ENCODE results near the gene TRIM27.
"Not testable (repeated sequence)": the region's sequence is repeated elsewhere in the genome, so short reads cannot be mapped to it uniquely, and the experiment has no call there.

TRIM27 gene, protein sequence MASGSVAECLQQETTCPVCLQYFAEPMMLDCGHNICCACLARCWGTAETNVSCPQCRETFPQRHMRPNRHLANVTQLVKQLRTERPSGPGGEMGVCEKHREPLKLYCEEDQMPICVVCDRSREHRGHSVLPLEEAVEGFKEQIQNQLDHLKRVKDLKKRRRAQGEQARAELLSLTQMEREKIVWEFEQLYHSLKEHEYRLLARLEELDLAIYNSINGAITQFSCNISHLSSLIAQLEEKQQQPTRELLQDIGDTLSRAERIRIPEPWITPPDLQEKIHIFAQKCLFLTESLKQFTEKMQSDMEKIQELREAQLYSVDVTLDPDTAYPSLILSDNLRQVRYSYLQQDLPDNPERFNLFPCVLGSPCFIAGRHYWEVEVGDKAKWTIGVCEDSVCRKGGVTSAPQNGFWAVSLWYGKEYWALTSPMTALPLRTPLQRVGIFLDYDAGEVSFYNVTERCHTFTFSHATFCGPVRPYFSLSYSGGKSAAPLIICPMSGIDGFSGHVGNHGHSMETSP

DNA sequence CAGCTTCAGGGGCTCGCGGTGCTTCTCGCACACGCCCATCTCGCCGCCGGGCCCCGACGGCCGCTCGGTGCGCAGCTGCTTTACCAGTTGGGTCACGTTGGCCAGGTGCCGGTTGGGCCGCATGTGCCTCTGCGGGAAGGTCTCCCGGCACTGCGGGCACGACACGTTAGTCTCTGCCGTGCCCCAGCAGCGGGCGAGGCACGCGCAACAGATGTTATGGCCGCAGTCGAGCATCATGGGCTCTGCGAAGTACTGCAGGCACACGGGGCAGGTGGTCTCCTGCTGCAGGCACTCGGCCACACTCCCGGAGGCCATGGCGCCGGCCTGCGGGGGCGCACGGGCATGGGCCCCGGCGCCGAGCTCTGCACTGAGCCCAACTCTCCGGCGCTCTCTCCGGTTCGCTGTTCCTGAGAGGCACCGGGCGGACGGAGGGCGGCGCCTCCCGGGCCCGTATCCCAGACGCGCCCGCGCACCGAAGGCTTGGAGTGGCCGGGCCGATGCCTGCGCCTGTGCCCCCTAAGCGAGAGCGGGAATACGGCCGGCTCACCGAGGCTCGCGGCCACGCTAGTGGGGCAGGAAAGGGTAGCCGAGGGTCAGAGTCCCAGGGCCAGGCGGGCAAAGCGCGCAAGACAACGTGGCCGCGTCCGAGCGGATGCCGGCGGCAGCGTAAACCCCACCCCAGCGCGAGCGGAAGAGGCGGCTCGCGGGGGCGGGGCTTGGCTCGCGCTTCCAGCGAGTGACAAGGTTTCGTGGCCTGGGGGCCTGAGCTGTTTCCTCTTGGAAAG, at the start of gene TRIM27:
Gene TRIM27, minus strand, starts transcription at position 668 of the 785 bp plus-strand sequence. Its CDS starts 353 bp downstream, at position 315.
- DNase-seq (ENCODE audit: low read depth in 2 of 2) = peak; percentile 60 to 63

DNA sequence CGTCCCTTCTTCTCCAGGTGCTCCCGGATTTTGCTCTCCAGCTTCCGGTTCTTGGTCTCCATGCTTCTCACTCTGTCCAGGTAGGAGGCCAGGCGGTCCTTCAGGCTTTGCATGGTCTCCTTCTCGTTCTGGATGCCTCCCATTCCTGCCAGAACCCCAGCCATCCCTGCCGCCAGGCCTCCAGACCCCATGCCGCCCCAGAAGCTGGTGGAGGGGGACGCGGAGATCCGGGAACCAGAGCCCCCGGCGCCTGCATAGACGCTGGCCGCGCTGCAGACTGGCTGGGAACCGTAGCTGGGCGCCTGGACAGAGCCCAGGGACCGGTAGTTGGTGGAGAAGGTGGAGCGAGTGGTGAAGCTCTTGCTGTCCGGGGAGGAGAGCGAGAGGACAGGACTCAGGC, 46.3 kb upstream of the TRIM27 start:
- not testable (repeated sequence) for DNase-seq (ENCODE audit: low read depth in 2 of 2)

GRCh38 chr6:28969129-28969528, 45.3 kb upstream of the TRIM27 start:
- no peak for DNase-seq (ENCODE audit: low read depth in 2 of 2)

DNA sequence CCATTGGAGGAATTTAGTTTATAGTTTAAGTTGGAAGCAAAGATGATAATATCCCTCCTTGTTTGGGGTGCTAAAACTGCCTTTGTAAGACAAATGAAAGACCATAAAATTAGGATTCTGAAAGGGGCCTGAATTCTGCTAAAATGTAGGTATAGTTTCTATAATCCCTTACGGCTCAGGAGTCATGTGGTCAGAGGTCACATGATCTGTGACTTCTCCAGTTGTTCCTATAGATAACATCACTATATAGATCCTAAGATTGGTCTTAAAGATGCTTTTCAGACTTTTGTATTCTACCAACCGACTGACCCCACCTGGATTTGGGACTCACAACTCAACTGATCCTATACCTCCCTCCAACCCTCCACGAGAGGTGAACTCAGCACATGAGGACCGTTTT, 44.7 kb upstream of the TRIM27 start:
- DNase-seq (ENCODE audit: low read depth in 2 of 2) = no peak

- DNase-seq (ENCODE audit: low read depth in 2 of 2) = no peak
Measured at GRCh38 chr6:28965706-28966105, 41.9 kb upstream of the TRIM27 start.

DNA sequence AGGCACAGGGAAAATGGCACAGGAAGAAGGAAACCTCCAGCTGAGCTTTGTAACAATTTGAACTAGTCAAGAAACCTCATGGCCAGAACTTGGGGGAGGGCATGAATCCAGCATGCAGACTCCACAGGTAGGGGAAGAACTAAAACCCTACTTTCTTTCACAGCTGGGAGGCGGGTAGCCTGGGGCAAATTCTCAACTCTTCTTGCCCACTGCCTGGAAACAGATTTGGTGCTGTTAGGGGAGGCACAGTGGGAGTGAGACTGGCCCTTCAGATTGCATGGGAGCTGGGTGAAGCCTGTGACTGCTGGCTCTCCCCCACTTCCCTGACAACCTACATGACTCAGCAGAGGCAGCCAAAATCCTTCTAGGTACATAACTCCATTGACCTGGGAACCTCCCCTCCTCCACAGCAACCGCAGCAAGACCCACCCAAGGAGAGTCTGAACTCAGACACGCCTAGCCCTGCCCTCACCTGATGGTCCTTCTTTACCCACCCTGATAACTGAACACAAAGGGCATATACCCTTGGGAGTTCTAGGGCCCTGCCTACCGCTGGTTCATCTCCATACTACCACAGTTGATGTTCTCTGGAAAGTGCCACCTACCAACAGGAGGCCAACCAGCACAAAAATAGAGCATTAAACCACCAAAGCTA, 37.2 kb upstream of the TRIM27 start:
- DNase-seq (ENCODE audit: low read depth in 2 of 2) = no peak

DNA sequence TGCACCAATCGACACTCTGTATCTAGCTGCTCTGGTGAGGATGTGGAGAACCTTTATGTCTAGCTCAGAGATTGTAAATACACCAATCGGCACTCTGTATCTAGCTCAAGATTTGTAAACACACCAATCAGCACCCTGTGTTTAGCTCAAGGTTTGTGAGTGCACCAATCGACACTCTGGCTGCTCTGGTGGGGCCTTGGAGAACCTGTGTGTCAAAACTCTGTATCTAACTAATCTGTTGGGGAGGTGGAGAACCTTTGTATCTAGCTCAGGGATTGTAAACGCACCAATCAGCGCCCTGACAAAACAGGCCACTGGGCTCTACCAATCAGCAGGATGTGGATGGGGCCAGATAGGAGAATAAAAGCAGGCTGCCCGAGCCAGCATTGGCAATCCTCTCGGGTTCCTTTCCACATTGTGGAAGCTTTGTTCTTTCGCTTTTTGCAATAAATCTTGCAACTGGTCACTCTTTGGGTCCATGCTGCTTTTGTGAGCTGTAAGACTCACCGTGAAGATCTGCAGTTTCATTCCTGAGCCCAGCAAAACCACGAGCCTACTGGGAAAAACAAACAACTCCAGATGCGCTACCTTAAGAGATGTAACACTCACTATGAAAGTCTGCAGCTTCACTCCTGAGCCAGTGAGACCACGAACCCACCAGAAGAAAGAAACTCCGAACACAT, 34.9 kb upstream of the TRIM27 start:
- DNase-seq (ENCODE audit: low read depth in 2 of 2) = not testable (repeated sequence)

DNA sequence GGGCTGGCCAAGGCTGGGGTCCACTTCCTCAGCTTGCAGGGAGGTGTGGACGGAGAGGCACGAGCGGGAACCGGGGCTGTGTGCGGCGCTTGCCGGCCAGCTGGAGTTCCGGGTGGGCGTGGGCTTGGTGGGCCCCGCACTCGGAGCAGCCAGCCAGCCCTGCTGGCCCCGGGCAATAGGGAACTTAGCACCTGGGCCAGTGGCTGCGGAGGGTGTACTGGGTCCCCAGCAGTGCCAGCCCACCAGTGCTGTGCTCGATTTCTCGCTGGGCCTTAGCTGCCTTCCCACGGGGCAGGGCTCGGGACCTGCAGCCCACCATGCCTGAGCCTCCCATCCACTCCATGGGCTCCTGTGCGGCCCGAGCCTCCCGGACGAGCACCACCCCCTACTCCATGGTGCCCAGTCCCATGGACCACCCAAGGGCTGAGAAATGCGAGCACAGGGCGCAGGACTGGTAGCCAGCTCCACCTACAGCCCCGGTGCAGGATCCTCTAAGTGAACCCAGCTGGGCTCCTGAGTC, 34.1 kb upstream of the TRIM27 start:
- DNase-seq (ENCODE audit: low read depth in 2 of 2) = not testable (repeated sequence)

GRCh38 chr6:28956331-28956730, 32.5 kb upstream of the TRIM27 start:
- no peak for DNase-seq (ENCODE audit: low read depth in 2 of 2)

DNA sequence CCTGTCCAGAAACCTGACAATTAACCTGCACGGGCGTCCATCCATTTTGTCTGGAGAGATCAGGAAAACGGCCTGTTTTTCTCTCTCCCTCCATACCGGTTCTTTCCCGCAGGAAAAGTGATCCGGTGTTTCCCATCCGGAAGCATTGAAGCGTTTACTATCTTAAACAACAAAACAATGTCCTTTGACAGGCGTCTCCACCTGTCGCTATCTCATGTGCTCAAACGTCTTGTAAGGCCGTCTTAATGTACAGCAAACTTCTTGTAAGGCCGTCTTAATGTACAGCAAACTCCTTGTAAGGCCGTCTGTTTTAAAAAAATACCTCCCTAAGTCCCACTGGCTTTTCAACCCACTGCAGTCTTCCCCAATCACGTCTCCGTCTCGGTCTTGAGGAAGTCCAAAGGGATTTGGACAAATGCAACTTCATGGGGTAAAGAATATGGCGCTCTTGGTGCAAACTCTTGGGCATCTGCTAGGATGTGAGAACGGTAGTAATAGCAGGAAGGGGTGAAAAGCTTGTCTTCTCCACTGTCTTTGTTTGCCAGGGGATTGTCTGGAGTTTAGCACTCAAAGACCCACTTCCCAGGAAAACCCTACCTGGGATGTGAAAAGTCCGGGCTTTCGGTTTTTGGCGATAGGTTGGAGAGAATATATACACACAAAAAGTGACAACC, 29.9 kb upstream of the TRIM27 start:
- no peak for DNase-seq (ENCODE audit: low read depth in 2 of 2)

DNA sequence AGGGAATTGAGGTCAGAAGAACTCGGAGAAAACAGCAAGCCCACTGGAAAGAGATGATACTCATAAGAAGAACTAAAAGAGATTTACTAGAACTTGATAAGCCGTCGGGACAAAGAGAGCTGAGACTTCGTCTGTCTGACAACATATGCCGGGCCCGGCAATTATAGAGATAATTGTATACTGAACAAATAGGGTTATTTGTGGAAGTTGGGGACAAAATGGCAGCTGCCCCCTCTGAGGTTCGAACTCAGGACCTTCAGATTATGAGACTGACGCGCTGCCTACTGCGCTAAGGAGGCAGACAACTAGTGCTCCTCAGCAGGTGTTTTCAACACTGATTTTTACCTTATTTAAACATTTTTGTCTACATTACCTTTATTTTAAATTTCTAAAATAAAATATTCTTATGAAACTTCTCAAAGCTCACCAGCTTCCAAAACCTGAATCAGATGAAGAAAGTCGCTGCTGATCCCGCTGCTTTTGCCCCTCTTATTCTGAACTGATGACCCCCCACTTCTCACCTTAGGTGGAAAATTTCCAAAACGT, 29.3 kb upstream of the TRIM27 start:
- DNase-seq (ENCODE audit: low read depth in 2 of 2) = no peak

GRCh38 chr6:28949656-28950195, 25.9 kb upstream of the TRIM27 start:
- not testable (repeated sequence) for DNase-seq (ENCODE audit: low read depth in 2 of 2)

GRCh38 chr6:28948782-28949486, 25.1 kb upstream of the TRIM27 start:
- DNase-seq (ENCODE audit: low read depth in 2 of 2) = no peak

- no peak for DNase-seq (ENCODE audit: low read depth in 2 of 2)
Measured at GRCh38 chr6:28947831-28948270, 24.1 kb upstream of the TRIM27 start.

DNA sequence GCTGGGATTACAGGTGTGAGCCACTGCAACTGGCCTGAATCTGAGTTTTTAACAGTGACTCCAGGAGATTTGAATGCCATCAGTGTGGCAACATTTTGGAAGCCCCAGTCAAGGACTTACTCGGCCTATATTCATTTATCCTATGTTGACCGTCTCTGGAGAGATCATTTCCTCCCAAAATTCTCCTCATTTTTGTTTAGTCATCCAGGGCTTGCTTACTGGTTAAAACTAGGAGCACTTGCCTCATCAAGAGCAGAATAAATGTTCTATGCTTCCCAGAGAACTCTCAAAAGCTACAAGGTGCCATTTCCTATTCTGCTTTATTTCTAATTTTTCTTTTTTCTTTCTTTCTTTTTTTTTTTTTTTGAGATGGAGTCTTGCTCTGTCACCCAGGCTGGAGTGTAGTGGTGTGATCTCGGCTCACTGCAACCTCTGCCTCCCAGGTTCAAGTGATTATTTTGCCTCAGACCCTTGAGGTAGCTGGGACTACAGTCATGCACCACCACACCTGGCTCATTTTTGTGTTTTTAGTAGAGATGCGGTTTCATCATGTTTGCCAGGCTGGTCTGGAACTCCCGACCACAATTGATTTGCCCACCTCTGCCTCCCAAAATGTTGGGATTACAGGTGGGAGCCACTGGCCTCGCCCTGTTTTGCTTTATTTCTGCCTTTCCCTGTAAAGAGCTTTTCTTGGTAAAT, 23.4 kb upstream of the TRIM27 start:
- no peak for DNase-seq (ENCODE audit: low read depth in 2 of 2)

DNA sequence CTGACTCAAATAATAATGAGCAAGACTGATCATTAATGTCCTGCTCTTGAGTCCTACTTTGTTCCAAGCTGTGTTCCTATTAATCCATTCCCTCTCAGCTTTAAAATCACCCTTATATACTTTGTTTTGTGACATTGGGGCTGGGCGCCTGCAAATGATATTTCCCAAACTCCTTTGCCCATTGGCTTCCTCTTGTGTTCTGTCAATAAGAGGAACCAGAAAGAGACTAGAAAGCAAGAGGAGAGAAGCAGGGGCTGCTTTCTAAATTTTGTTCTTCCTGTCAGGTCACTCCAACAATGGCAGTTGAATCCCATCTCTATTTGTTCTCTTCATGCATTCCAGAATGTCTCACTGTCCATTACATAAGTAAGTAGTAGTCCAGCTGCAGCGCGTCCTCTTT, 21.6 kb upstream of the TRIM27 start:
- DNase-seq (ENCODE audit: low read depth in 2 of 2) = no peak

GRCh38 chr6:28944412-28944865, 20.7 kb upstream of the TRIM27 start:
- DNase-seq (ENCODE audit: low read depth in 2 of 2) = no peak

DNA sequence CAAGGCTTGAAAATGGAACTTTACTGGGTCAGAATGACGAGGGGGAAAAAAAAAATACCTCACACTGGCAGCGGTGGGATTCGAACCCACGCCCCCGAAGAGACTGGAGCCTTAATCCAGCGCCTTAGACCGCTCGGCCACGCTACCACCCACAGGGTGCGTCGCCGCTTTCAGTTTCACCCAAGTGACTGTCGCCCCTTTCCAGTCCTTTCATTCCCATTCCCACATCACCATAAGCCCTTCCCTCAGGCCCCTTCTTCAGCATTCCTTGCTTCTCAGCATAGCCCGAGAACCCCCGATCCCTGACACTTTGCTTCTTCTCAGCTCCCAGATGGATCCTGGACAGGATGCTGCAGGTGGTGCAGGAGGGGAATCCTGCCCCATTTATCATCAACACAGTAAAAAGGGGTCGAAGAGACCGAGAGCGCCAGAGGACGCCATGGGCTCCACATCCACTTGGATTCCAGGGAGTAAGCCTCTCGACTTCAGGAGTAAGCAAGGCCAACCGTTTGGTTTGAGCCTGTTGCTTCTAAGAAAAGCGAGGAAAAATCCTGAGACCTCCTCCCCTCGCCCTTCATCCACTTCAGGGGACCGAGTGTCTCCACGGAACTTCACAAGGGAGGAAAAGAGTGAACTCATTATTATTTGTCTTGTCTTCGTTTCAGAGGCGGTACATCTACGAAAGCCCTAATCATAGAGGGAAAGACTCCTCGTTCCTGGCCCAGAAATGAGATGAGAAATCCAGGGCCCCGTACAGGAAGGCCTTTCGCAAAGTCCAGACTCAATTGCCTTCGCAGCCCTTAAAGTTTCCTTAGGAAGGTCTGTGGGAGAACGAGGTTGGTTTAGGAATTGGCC, 20.0 kb upstream of the TRIM27 start:
- DNase-seq (ENCODE audit: low read depth in 2 of 2) = no peak

All from stimulated activated CD8-positive, alpha-beta memory T cell treated with anti-CD3 and anti-CD28 coated beads, Interleukin-2, amount 100 ng/mL, for 1 hour (primary cell).